K562 (cell line): Measurements from ENCODE around the gene TRIM38. TPM values are rescaled to one million over a fixed set of nuclear protein-coding genes. Genes with fewer than 3 reads are reported as not detected.
A peak's percentile ranks its signal among the peaks of the same experiment; 100 is the strongest.

ENCODE experiments used
- ARHGAP35 ChIP-seq: fragments of 450-650 bp; IDR thresholded peaks from 2 replicates; pipeline ENCODE4 v1.6.1; 2018; ENCODE audit not compliant: partially characterized antibody
- CBX8 ChIP-seq: fragments of 200-600 bp; sonication (generic); IDR thresholded peaks from 2 replicates; pipeline ENCODE4 v1.6.1; 2012; ENCODE audit warnings: borderline replicate concordance, mixed run types, low read depth, mild to moderate bottlenecking, moderate library complexity, mixed read lengths, low read length, control low read depth, inconsistent platforms; ENCODE audit not compliant: poor library complexity, severe bottlenecking; ENCODE audit errors: extremely low read depth
- CGGBP1 ChIP-seq: fragments of 250-450 bp; sonication (Bioruptor Pico); IDR thresholded peaks from 2 replicates; pipeline ENCODE4 v1.9.0; 2021; ENCODE audit warnings: mild to moderate bottlenecking
- MAZ ChIP-seq, 2 experiments: fragments of 450-650 bp in 1 of 2; sonication (generic) in 1 of 2; formaldehyde crosslinking; IDR thresholded peaks in 1 of 2; conservative IDR thresholded peaks in 1 of 2; 2 replicates each; pipeline versions ENCODE4 v1.4.0 to v1.5.0; 2020; ENCODE audit warnings: mild to moderate bottlenecking in 1 of 2, missing genetic modification reagents in 1 of 2
- MECOM ChIP-seq: fragments of 250-450 bp; sonication (Bioruptor Pico); IDR thresholded peaks from 2 replicates; pipeline ENCODE4 v1.8.0; 2022; ENCODE audit warnings: inconsistent platforms
- NFATC3 ChIP-seq: fragments of 450-650 bp; IDR thresholded peaks from 2 replicates; pipeline ENCODE4 v1.6.1; 2017; ENCODE audit warnings: mild to moderate bottlenecking
- NR4A1 ChIP-seq, 2 experiments: fragments of 250-450 bp in 1 of 2; fragments of 450-650 bp in 1 of 2; sonication (Bioruptor Pico) in 1 of 2; IDR thresholded peaks; 2 replicates each; pipeline versions ENCODE4 v1.4.0 to v1.6.1; 2016 to 2020; ENCODE audit warnings: mild to moderate bottlenecking in 2 of 2, missing compliant biosample characterization in 1 of 2, missing genetic modification characterization in 1 of 2, moderate library complexity in 1 of 2
- RBM22 ChIP-seq: fragments of 200-400 bp; formaldehyde crosslinking; IDR thresholded peaks from 2 replicates; pipeline ENCODE4 v1.6.1; 2018; ENCODE audit warnings: low read length, low read depth; ENCODE audit not compliant: poor library complexity, severe bottlenecking
- SMARCC2 ChIP-seq: fragments of 450-650 bp; IDR thresholded peaks from 2 replicates; pipeline ENCODE4 v1.6.1; 2017; ENCODE audit warnings: antibody characterized with exemption, moderate library complexity, mild to moderate bottlenecking, low read depth
- STAG1 ChIP-seq: sonication (generic); formaldehyde crosslinking; IDR thresholded peaks from 2 replicates; pipeline ENCODE4 v1.5.0; 2020; ENCODE audit warnings: missing genetic modification reagents, borderline replicate concordance
- STAT5B ChIP-seq: fragments of 250-450 bp; sonication (Bioruptor Pico); IDR thresholded peaks from 2 replicates; pipeline ENCODE4 v1.8.0; 2021; ENCODE audit warnings: mild to moderate bottlenecking, inconsistent platforms
- SUPT5H ChIP-seq: fragments of 450-650 bp; IDR thresholded peaks from 2 replicates; pipeline ENCODE4 v1.6.1; 2016
- TRIM25 ChIP-seq: fragments of 450-650 bp; IDR thresholded peaks from 2 replicates; pipeline ENCODE4 v1.7.0; 2016; ENCODE audit warnings: borderline replicate concordance
- ZKSCAN1 ChIP-seq: fragments of 150-350 bp; IDR thresholded peaks from 2 replicates; pipeline ENCODE4 v1.6.1; 2016; ENCODE audit warnings: low read depth, low read length
- ZNF212 ChIP-seq: fragments of 450-650 bp; formaldehyde crosslinking; IDR thresholded peaks from 2 replicates; pipeline ENCODE4 v1.4.0; 2020; ENCODE audit warnings: mild to moderate bottlenecking
- ZNF224 ChIP-seq: sonication (generic); formaldehyde crosslinking; IDR thresholded peaks from 2 replicates; pipeline ENCODE4 v1.8.0; 2022; ENCODE audit warnings: mild to moderate bottlenecking, missing genetic modification reagents
- ZNF354B ChIP-seq: fragments of 250-450 bp; sonication (Bioruptor Pico); IDR thresholded peaks from 2 replicates; pipeline ENCODE4 v1.4.0; 2020
- ZNF512 ChIP-seq: IDR thresholded peaks from 2 replicates; pipeline ENCODE4 v1.6.1; 2016; ENCODE audit warnings: missing genetic modification characterization, missing compliant biosample characterization
- polyA plus RNA-seq, 8 experiments: library from polyadenylated mRNA; depleted of rRNA in 4 of 8; stranded (reverse) in 5 of 8; unstranded in 3 of 8; fragments of >200 nt; fragmentation: Nextera tagmentation in 2 of 8; fragmentation: Illumina TruSeq in 1 of 8; extraction: Ambion mirVana in 2 of 8; extraction: Trizol in 1 of 8; gene quantifications; 2 replicates each; pipeline versions ENCODE4 v1.2.1 to v1.2.3, GENCODE V29; 2011 to 2014; ENCODE audit warnings: inconsistent platforms in 1 of 8, missing spikeins in 1 of 8
- total RNA-seq, 7 experiments: library from RNA; depleted of rRNA in 6 of 7; stranded (reverse); fragments of >200 nt in 6 of 7; fragmentation: Illumina TruSeq in 2 of 7; extraction: Trizol in 2 of 7; gene quantifications; 2 replicates each; pipeline versions ENCODE4 v1.2.1 to v1.2.3, GENCODE V29; 2011 to 2021; ENCODE audit warnings: low replicate concordance in 1 of 7
- TF ChIP-seq, protein P1 (sequence below): fragments of 250-450 bp; sonication (Bioruptor Pico); IDR thresholded peaks from 2 replicates; pipeline ENCODE4 v1.8.0; 2022; ENCODE audit warnings: inconsistent platforms
- TF ChIP-seq, protein P2 (sequence below): fragments of 250-450 bp; sonication (Bioruptor Pico); IDR thresholded peaks from 2 replicates; pipeline ENCODE4 v1.8.0; 2022; ENCODE audit warnings: moderate library complexity, mild to moderate bottlenecking, inconsistent platforms

TRIM38 gene
- total and polyA plus RNA-seq, 9 of the 15 experiments (the other 6 are each of a cell fraction or from before 2014, with no cell fraction given), result 1.7 to 6.7 (median 6.3) TPM

- TF ChIP-seq TRIM25 (no peak), ZNF224 (CRISPR knock-in tag) (no peak), ZNF512 (tag) (no peak), CGGBP1 (CRISPR knock-in tag) (peak; percentile 95), ZNF354B (no peak), RBM22 (peak; percentile 97), MAZ (CRISPR knock-in tag; conservative IDR thresholded peaks at IDR 0.05 in 1 of 2, IDR thresholded peaks at IDR 0.05 in 1 of 2) (peak; percentile 80 to 87; a peak in 3 of 4 replicates), SUPT5H (peak; percentile 100), STAG1 (no peak), ARHGAP35 (peak; percentile 11), MECOM (CRISPR knock-in tag) (no peak; the same call in 1 of the 2 replicates), NR4A1 (CRISPR knock-in tag; IDR thresholded peaks at IDR 0.05) (no peak), NR4A1 (tag; IDR thresholded peaks at IDR 0.05) (peak; percentile 69), ZNF212 (CRISPR knock-in tag) (0 out of 2 replicates have a peak, but pooled peaks have one; percentile 37), STAT5B (CRISPR knock-in tag) (no peak), CBX8 (no peak), NFATC3 (peak; percentile 43; the same call in 1 of the 2 replicates), ZKSCAN1 (peak; percentile 100), SMARCC2 (no peak)
- TF ChIP-seq, protein P1, sequence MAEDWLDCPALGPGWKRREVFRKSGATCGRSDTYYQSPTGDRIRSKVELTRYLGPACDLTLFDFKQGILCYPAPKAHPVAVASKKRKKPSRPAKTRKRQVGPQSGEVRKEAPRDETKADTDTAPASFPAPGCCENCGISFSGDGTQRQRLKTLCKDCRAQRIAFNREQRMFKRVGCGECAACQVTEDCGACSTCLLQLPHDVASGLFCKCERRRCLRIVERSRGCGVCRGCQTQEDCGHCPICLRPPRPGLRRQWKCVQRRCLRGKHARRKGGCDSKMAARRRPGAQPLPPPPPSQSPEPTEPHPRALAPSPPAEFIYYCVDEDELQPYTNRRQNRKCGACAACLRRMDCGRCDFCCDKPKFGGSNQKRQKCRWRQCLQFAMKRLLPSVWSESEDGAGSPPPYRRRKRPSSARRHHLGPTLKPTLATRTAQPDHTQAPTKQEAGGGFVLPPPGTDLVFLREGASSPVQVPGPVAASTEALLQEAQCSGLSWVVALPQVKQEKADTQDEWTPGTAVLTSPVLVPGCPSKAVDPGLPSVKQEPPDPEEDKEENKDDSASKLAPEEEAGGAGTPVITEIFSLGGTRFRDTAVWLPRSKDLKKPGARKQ (CRISPR knock-in tag), result no peak
- TF ChIP-seq, protein P2, sequence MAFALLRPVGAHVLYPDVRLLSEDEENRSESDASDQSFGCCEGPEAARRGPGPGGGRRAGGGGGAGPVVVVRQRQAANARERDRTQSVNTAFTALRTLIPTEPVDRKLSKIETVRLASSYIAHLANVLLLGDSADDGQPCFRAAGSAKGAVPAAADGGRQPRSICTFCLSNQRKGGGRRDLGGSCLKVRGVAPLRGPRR (CRISPR knock-in tag), result no peak
These were observed 64.4 kb downstream of the TRIM38 start (continued) for GRCh38 chr6:26026833-26027490.
